IMR-90 (cell line): Measurements from ENCODE around the gene CDC42EP2. TPM values are rescaled to one million over a fixed set of nuclear protein-coding genes. Genes with fewer than 3 reads are reported as not detected.

Experiments used
- ATAC-seq: fragments of 200-7000 bp; cut with Tn5 transposase; 2 replicates; pipeline ENCODE4 v1.9.1; 2020; ENCODE audit warnings: low read depth, mild to moderate bottlenecking, moderate library complexity
- BruUV-seq: library from RNA; stranded (reverse); fragments of 400-500 nt; replicated peaks from 2 replicates; lab custom pipeline; 2021; lab: Mats Ljungman, UMichigan
- CTCF ChIA-PET: fragments of 300-600 bp; formaldehyde crosslinking; extraction: SDS; loops from one replicate; lab custom pipeline; 2021; ENCODE audit warnings: antibody characterized with exemption; lab: Yijun Ruan, JAX
- POLR2A ChIA-PET: fragments of 300-600 bp; sonication (Branson Sonifier 250); formaldehyde crosslinking; loops from one replicate; lab custom pipeline; 2022; ENCODE audit warnings: antibody characterized with exemption; ENCODE audit not compliant: unreplicated experiment; lab: Charles Lee
- DNase-seq: peaks from one replicate; pipeline ENCODE4 v3.0.0; 2013
- H2AFZ ChIP-seq: replicated peaks from 2 replicates; pipeline ENCODE3; 2013; ENCODE audit warnings: low read length, mild to moderate bottlenecking; ENCODE audit not compliant: poor library complexity
- H2AK5ac ChIP-seq: 2 replicates; pipeline ENCODE4 v1.6.1; 2013; ENCODE audit warnings: low read depth, low read length, inconsistent platforms
- H2AK9ac ChIP-seq: replicated peaks from 2 replicates; pipeline ENCODE3; 2013; ENCODE audit warnings: mild to moderate bottlenecking, low read depth, low read length, moderate library complexity; ENCODE audit not compliant: poor library complexity
- H2BK120ac ChIP-seq: 2 replicates; pipeline ENCODE4 v1.6.1; 2013; ENCODE audit warnings: low read depth, low read length, inconsistent platforms
- H2BK15ac ChIP-seq: 3 replicates; pipeline ENCODE4 v1.6.1; 2013; ENCODE audit warnings: low read depth, low read length, inconsistent platforms
- H2BK20ac ChIP-seq: 2 replicates; pipeline ENCODE4 v1.6.1; 2013; ENCODE audit warnings: low read depth, mild to moderate bottlenecking, inconsistent platforms, low read length, moderate library complexity
- H2BK5ac ChIP-seq: 2 replicates; pipeline ENCODE4 v1.6.1; 2013; ENCODE audit warnings: mild to moderate bottlenecking, low read depth, low read length, inconsistent platforms; ENCODE audit not compliant: poor library complexity, severe bottlenecking
- H3K14ac ChIP-seq: replicated peaks from 2 replicates; pipeline ENCODE4 v1.6.1; 2013; ENCODE audit warnings: low read depth, low read length, inconsistent platforms
- H3K18ac ChIP-seq: 2 replicates; pipeline ENCODE4 v1.6.1; 2013; ENCODE audit warnings: low read depth, low read length, control low read depth
- H3K23ac ChIP-seq: 2 replicates; pipeline ENCODE4 v1.6.1; 2013; ENCODE audit warnings: low read depth, low read length, inconsistent platforms
- H3K27ac ChIP-seq: 2 replicates; pipeline ENCODE4 v1.5.1; 2013; ENCODE audit warnings: mild to moderate bottlenecking, control low read depth, low read length; ENCODE audit not compliant: insufficient read depth
- H3K27me3 ChIP-seq: 2 replicates; pipeline ENCODE4 v1.6.1; 2013; ENCODE audit warnings: low read length; ENCODE audit not compliant: control insufficient read depth, insufficient read depth
- H3K36me3 ChIP-seq: 2 replicates; pipeline ENCODE4 v1.6.1; 2013; ENCODE audit warnings: low read length, mixed read lengths; ENCODE audit not compliant: control insufficient read depth, insufficient read depth
- H3K4ac ChIP-seq: 2 replicates; pipeline ENCODE4 v1.6.1; 2013; ENCODE audit warnings: low read depth, low read length, inconsistent platforms
- H3K4me1 ChIP-seq: 2 replicates; pipeline ENCODE4 v1.6.1; 2013; ENCODE audit warnings: low read length, mixed read lengths; ENCODE audit not compliant: control insufficient read depth, insufficient read depth
- H3K4me2 ChIP-seq: 2 replicates; pipeline ENCODE4 v1.6.1; 2013; ENCODE audit warnings: low read depth, mild to moderate bottlenecking, control low read depth, low read length, moderate library complexity
- H3K4me3 ChIP-seq: 2 replicates; pipeline ENCODE4 v1.5.1; 2013; ENCODE audit warnings: low read depth, mild to moderate bottlenecking, control low read depth, low read length, moderate library complexity; ENCODE audit not compliant: insufficient read depth
- H3K56ac ChIP-seq: 2 replicates; pipeline ENCODE4 v1.6.1; 2013; ENCODE audit warnings: low read length, inconsistent platforms; ENCODE audit not compliant: insufficient read depth; ENCODE audit errors: extremely low read depth
- H3K79me1 ChIP-seq, 2 experiments: 2 replicates each; pipeline ENCODE4 v1.6.1; 2013; ENCODE audit warnings: low read length in 2 of 2, inconsistent platforms in 1 of 2, low read depth in 1 of 2
- H3K9ac ChIP-seq: 2 replicates; pipeline ENCODE4 v1.6.1; 2013; ENCODE audit warnings: low read depth, low read length, control low read depth
- H3K9me1 ChIP-seq: 2 replicates; pipeline ENCODE4 v1.6.1; 2013; ENCODE audit warnings: low read length, inconsistent platforms; ENCODE audit not compliant: insufficient read depth
- H3K9me3 ChIP-seq: 2 replicates; pipeline ENCODE4 v1.6.1; 2013; ENCODE audit warnings: low read length; ENCODE audit not compliant: control insufficient read depth, insufficient read depth
- H4K20me1 ChIP-seq: 2 replicates; pipeline ENCODE4 v1.6.1; 2013; ENCODE audit warnings: low read length, inconsistent platforms; ENCODE audit not compliant: insufficient read depth
- H4K5ac ChIP-seq: 2 replicates; pipeline ENCODE4 v1.6.1; 2013; ENCODE audit warnings: mild to moderate bottlenecking, low read depth, low read length, control low read depth
- H4K8ac ChIP-seq, 2 experiments: 2 replicates each; pipeline ENCODE4 v1.6.1; 2013; ENCODE audit warnings: low read depth in 2 of 2, low read length in 2 of 2, control low read depth in 1 of 2, inconsistent platforms in 1 of 2
- H4K91ac ChIP-seq: 2 replicates; pipeline ENCODE4 v1.6.1; 2013; ENCODE audit warnings: low read depth, low read length, inconsistent platforms; ENCODE audit not compliant: insufficient read depth
- CEBPB ChIP-seq: IDR thresholded peaks from 2 replicates; pipeline ENCODE4 v1.6.1; 2012; ENCODE audit warnings: low read depth, low read length, improper control_type of control experiment
- MAZ ChIP-seq: IDR thresholded peaks from 2 replicates; pipeline ENCODE4 v1.6.1; 2012; ENCODE audit warnings: low read depth, mild to moderate bottlenecking, low read length, improper control_type of control experiment, moderate library complexity, borderline replicate concordance
- SMC3 ChIP-seq: fragments of 150-350 bp; IDR thresholded peaks from 2 replicates; pipeline ENCODE4 v1.6.1; 2016; ENCODE audit warnings: low read depth, mild to moderate bottlenecking, antibody characterized with exemption, low read length, moderate library complexity
- WGBS, 2 experiments: methylation state at CpG; one replicate each; pipeline versions ENCODE4 v1.1.5 to v1.1.7; 2013; ENCODE audit warnings: missing lambda C conversion rate in 2 of 2; ENCODE audit not compliant: insufficient read length in 1 of 2; ENCODE audit errors: extremely low coverage in 2 of 2; 5-methylcytosine and 5-hydroxymethylcytosine counted together
- dilution Hi-C: fragments of 300-500 bp; cut with HindIII; formaldehyde crosslinking; loops from one replicate; pipeline ENCODE4 v1.14.3; 2018; ENCODE audit warnings: low sequenced_read_pairs; ENCODE audit not compliant: unreplicated experiment
- in situ Hi-C: fragments of 300-500 bp; cut with MboI; formaldehyde crosslinking; loops from 3 replicates; pipeline ENCODE4 v1.14.3; 2019; ENCODE audit warnings: low sequenced_read_pairs, inconsistent platforms, mixed read lengths
- intact Hi-C: fragments of 100-400 bp; cut with micrococcal nuclease; formaldehyde crosslinking; loops from 2 replicates; pipeline ENCODE4 v1.10.0; 2022
- polyA plus RNA-seq, 3 experiments: library from polyadenylated mRNA; depleted of rRNA; stranded (reverse); fragments of >200 nt; gene quantifications; 2 replicates each; pipeline ENCODE4 v1.2.3, GENCODE V29; 2012; ENCODE audit warnings: low replicate concordance in 1 of 3
- total RNA-seq: library from RNA; depleted of rRNA; stranded (reverse); fragments of >200 nt; gene quantifications from 2 replicates; pipeline ENCODE4 v1.2.3, GENCODE V29; 2012

The CDC42EP2 gene
- total and polyA plus RNA-seq, 2 of the 4 experiments (the other 2 are of a cell fraction), result 5.2 to 27.5 TPM

DNA sequence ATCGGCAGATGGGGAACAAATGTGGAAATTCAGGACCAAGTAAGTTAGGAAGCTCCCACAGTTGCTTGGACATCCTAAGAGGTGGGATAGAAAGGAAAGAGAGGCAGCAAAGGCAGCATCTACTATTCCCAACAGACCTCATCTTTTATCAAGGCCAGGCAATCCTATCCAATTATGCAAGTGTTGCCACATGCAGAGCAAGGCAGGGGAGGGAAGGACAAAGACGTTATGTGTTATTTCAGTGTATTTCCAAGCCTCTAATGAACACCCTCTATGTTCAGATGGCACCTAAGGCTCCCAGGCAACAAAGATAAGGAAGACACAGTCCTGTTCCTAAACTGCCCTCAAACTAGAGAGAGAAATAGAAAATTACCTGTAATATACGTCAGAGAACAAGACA lies 49.1 kb downstream of the CDC42EP2 start:
- no peak overlapping the region for H2BK5ac ChIP-seq
- H3K36me3 ChIP-seq, result no peaks in the 10 kb centered on the region
- H3K4me2 ChIP-seq, result no peak overlapping the region
- H3K27ac ChIP-seq, result no peak overlapping the region
- no peak overlapping the region for H4K91ac ChIP-seq
- H3K14ac ChIP-seq, result no peak overlapping the region
- no peak for TF ChIP-seq SMC3
- TF ChIP-seq MAZ, result no peak
- TF ChIP-seq CEBPB, result peak; percentile 34; the same call in 1 of the 2 replicates
- H3K9me3 ChIP-seq, result no peaks in the 10 kb centered on the region
- DNase-seq, result no peak
- ATAC-seq, result no peak
- H3K27me3 ChIP-seq, result no peaks in the 10 kb centered on the region
- no peak overlapping the region for H3K9ac ChIP-seq
- no peak overlapping the region for H2AK9ac ChIP-seq
- intact Hi-C loops, result no loop called here
- H3K4me3 ChIP-seq, result no peak overlapping the region
- no peak overlapping the region for H3K4ac ChIP-seq
- H2AK5ac ChIP-seq, result no peak overlapping the region
- H4K8ac ChIP-seq, result no peak overlapping the region
- no peak overlapping the region for H2BK20ac ChIP-seq
- in situ Hi-C loops, result no loop called here
- BruUV-seq, result no TSS peak
- H2BK120ac ChIP-seq, result no peak overlapping the region
- H2BK15ac ChIP-seq, result no peak overlapping the region
- no peak overlapping the region for H3K23ac ChIP-seq
- dilution Hi-C loops, result no loop called here
- no peak overlapping the region for H3K18ac ChIP-seq
- H3K4me1 ChIP-seq, result no peaks in the 10 kb centered on the region
- no CpG with 5 or more reads among the region's 3 CpGs for WGBS, 2 experiments
- peaks cover 0 to 6% of the 10 kb centered on the region in 2 experiments; a peak in 1 of 4 replicates for H3K79me1 ChIP-seq
- H2AFZ ChIP-seq, result no peak overlapping the region
- POLR2A ChIA-PET, result no interaction called here
- no peaks in the 10 kb centered on the region for H4K20me1 ChIP-seq
- no peak overlapping the region for H4K5ac ChIP-seq
- CTCF ChIA-PET, result no interaction called here
- H3K56ac ChIP-seq, result no peak overlapping the region
- H3K9me1 ChIP-seq, result no peaks in the 10 kb centered on the region
